Esophagus muscularis mucosa (tissue), 4 donors: Measurements from ENCODE around the gene OR10A5. TPM values are rescaled to one million over a fixed set of nuclear protein-coding genes. Genes with fewer than 3 reads are reported as not detected.

ENCODE experiments used
- DNase-seq: peaks from one replicate; pipeline ENCODE4 v3.0.0-alpha.2; 2017; ENCODE audit errors: extremely low spot score
- H3K27ac ChIP-seq, 4 donors: fragments of 200-600 bp; sonication (generic); replicated peaks in 1 of 4; 1 replicate in 3 of 4; 2 replicates in 1 of 4; pipeline ENCODE4 v1.5.1; 2016 to 2019; ENCODE audit warnings: mild to moderate bottlenecking in 1 of 4
- H3K27me3 ChIP-seq, 4 donors: fragments of 200-600 bp; sonication (generic); one replicate each; pipeline versions ENCODE4 v1.5.1 to v1.6.0; 2016 to 2019
- H3K36me3 ChIP-seq, 4 donors: fragments of 200-600 bp; sonication (generic); one replicate each; pipeline ENCODE4 v1.5.1; 2016 to 2019
- H3K4me1 ChIP-seq, 4 donors: fragments of 200-600 bp; sonication (generic); one replicate each; pipeline ENCODE4 v1.5.1; 2016 to 2019
- H3K4me3 ChIP-seq, 4 donors: fragments of 200-600 bp; sonication (generic); 1 replicate in 2 of 4; 2 replicates in 2 of 4; pipeline ENCODE4 v1.5.1; 2016 to 2019; ENCODE audit warnings: mild to moderate bottlenecking in 4 of 4, moderate library complexity in 1 of 4
- H3K9me3 ChIP-seq, 4 donors: fragments of 200-600 bp; sonication (generic); 1 replicate in 3 of 4; 2 replicates in 1 of 4; pipeline ENCODE4 v1.5.1; 2016 to 2019
- EP300 ChIP-seq: sonication (generic); formaldehyde crosslinking; IDR thresholded peaks from one replicate; pipeline ENCODE4 v1.6.1; 2017; ENCODE audit warnings: antibody characterized with exemption
- POLR2A ChIP-seq: fragments of 450-650 bp; IDR thresholded peaks from one replicate; pipeline ENCODE4 v1.6.1; 2017; ENCODE audit warnings: antibody characterized with exemption, moderate library complexity, mild to moderate bottlenecking, low read depth
- POLR2AphosphoS5 ChIP-seq, 2 donors: sonication (generic); formaldehyde crosslinking; IDR thresholded peaks; one replicate each; pipeline ENCODE4 v1.6.1; 2017; ENCODE audit warnings: antibody characterized with exemption in 2 of 2
- WGBS: methylation state at CpG from one replicate; pipeline ENCODE4 v1.1.5; 2018; 5-methylcytosine and 5-hydroxymethylcytosine counted together
- intact Hi-C: fragments of 100-400 bp; cut with DNase I; formaldehyde crosslinking; loops from one replicate; pipeline ENCODE4 v1.15.1; 2023
- total RNA-seq, 4 donors: library from RNA; depleted of rRNA; stranded (reverse); fragments of >200 nt; gene quantifications; one replicate each; pipeline versions ENCODE4 v1.1.0 to v1.2.1, GENCODE V29; 2016
- TF ChIP-seq, protein P1 (sequence below), 3 experiments: fragments of 200-600 bp in 2 of 3; fragments of 450-650 bp in 1 of 3; sonication (generic) in 2 of 3; IDR thresholded peaks; one replicate each; pipeline ENCODE4 v1.5.1; 2017 to 2019; ENCODE audit warnings: antibody characterized with exemption in 3 of 3, mild to moderate bottlenecking in 2 of 3, moderate library complexity in 1 of 3

OR10A5 gene
- total RNA-seq, 4 donors from 2014 or later, result not detected

DNA sequence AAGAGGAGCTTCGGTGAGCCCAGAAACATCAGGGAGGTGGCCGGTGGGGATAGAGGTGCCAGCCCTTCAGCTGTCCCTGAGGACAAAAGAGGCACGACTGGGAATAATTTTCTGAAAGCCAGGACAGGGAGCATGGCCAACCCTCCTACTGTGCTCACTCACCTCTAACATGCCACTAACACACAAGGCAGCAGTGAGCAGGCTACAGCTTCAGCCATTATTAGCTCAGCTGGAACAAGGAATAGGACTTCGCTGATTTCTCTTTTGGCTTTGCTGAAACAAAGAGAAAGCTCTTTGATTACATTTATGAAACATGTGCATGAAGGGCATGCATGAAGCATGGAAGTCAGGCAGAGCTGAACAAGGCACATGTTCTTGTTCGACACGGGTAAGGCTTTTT is 12.1 kb upstream of the OR10A5 start:
- Histone ChIP-seq H3K27me3 (no peaks in the 10 kb centered on the region), H3K4me3 (no peak overlapping the region), H3K36me3 (no peaks in the 10 kb centered on the region), H3K4me1 (no peaks in the 10 kb centered on the region), H3K9me3 (no peaks in the 10 kb centered on the region), H3K27ac (no peak overlapping the region)
- WGBS, result 76% methylated on average over 5 of the region's 6 CpGs
- intact Hi-C loops, result no loop called here
- DNase-seq, result no peak
- no peak for TF ChIP-seq POLR2A
- TF ChIP-seq, protein P1, sequence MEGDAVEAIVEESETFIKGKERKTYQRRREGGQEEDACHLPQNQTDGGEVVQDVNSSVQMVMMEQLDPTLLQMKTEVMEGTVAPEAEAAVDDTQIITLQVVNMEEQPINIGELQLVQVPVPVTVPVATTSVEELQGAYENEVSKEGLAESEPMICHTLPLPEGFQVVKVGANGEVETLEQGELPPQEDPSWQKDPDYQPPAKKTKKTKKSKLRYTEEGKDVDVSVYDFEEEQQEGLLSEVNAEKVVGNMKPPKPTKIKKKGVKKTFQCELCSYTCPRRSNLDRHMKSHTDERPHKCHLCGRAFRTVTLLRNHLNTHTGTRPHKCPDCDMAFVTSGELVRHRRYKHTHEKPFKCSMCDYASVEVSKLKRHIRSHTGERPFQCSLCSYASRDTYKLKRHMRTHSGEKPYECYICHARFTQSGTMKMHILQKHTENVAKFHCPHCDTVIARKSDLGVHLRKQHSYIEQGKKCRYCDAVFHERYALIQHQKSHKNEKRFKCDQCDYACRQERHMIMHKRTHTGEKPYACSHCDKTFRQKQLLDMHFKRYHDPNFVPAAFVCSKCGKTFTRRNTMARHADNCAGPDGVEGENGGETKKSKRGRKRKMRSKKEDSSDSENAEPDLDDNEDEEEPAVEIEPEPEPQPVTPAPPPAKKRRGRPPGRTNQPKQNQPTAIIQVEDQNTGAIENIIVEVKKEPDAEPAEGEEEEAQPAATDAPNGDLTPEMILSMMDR (IDR thresholded peaks at IDR 0.05), result no peak
- no peak for TF ChIP-seq POLR2AphosphoS5 (IDR thresholded peaks at IDR 0.05)
- TF ChIP-seq EP300, result no peak

DNA sequence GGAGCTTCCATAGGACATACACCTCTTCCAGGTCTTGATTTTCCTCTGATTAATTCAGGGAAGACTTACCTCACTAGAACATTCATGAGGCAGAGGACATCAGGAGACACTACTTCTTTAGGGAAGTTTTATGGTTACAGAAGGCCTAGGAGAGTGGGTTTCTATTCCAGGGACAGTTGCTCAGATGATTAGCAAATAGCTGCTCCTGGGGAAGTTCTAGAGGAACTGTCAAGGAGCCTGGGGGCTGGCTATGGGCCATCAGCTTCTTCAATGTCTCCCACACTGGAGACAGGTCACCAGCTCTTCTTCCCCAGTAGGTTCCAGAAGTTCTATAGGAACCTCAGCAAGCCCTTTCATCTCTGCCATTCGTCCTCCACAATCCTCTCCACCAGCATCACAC is 11.5 kb upstream of the OR10A5 start:
- 67% methylated on average over 1 of the region's 1 CpG for WGBS
- Histone ChIP-seq H3K4me1 (no peaks in the 10 kb centered on the region), H3K9me3 (no peaks in the 10 kb centered on the region), H3K27me3 (no peaks in the 10 kb centered on the region), H3K36me3 (no peaks in the 10 kb centered on the region), H3K27ac (no peak overlapping the region), H3K4me3 (no peak overlapping the region)
- intact Hi-C loops, result no loop called here
- TF ChIP-seq POLR2A (no peak), POLR2AphosphoS5 (IDR thresholded peaks at IDR 0.05) (no peak), EP300 (no peak)
- TF ChIP-seq, protein P1 (IDR thresholded peaks at IDR 0.05), result no peak
- no peak for DNase-seq

DNA sequence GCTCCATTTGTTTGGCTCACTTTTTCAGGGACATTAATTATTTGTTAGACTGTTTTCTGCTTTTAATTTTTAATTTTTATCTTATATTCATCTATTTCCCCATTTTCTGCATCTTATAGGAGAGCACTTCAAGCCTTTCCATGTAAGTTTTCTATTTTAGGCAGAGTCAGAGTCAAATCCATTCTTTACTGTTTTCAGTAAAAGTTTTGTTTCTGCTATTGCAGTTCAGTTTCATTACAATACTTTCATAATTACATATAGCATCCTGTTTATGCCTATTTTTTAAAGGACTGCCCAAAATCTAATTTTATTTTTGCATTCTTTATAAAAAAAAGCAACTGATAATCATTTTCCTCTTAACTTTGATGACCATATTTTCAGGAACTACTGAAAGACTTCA is 3.8 kb upstream of the OR10A5 start:
- H3K36me3 ChIP-seq, result no peaks in the 10 kb centered on the region
- peaks cover 0 to 3% (median 0%) of the 10 kb centered on the region in 4 donors for H3K27me3 ChIP-seq
- TF ChIP-seq EP300, result no peak
- no peak for TF ChIP-seq POLR2AphosphoS5 (IDR thresholded peaks at IDR 0.05)
- no peak for TF ChIP-seq POLR2A
- TF ChIP-seq, protein P1 (IDR thresholded peaks at IDR 0.05), result no peak
- H3K4me3 ChIP-seq, result no peak overlapping the region
- H3K27ac ChIP-seq, result no peak overlapping the region
- no peaks in the 10 kb centered on the region for H3K4me1 ChIP-seq
- no peaks in the 10 kb centered on the region for H3K9me3 ChIP-seq
- no peak for DNase-seq
- intact Hi-C loops, result no loop called here

DNA sequence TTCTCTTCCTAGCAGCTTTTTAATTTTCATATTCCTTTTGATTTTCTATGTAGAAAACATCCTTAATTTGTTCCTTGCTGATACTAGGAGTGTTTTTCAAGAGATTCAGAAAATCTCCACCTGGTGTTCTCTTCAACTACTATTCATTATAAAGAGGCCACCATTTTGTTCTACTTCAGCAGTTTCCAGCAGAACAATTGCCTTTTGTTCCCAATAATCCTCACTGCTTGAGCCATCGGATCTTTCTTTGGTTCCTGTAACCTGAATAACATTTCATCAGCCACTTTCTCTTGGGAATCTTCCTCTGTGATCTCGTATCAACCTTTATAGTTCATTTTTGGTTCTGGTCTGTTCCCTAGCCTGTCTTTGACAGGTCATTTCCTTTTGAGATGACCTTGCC is 1.8 kb upstream of the OR10A5 start:
- intact Hi-C loops, result no loop called here
- no peak overlapping the region for H3K4me3 ChIP-seq
- H3K4me1 ChIP-seq, result no peaks in the 10 kb centered on the region
- 59% methylated on average over 2 of the region's 2 CpGs for WGBS
- peaks cover 0 to 3% (median 0%) of the 10 kb centered on the region in 4 donors for H3K27me3 ChIP-seq
- TF ChIP-seq POLR2AphosphoS5 (IDR thresholded peaks at IDR 0.05) (no peak), POLR2A (no peak), EP300 (no peak)
- TF ChIP-seq, protein P1 (IDR thresholded peaks at IDR 0.05), result no peak
- H3K36me3 ChIP-seq, result no peaks in the 10 kb centered on the region
- DNase-seq, result no peak
- H3K27ac ChIP-seq, result no peak overlapping the region
- H3K9me3 ChIP-seq, result no peaks in the 10 kb centered on the region

DNA sequence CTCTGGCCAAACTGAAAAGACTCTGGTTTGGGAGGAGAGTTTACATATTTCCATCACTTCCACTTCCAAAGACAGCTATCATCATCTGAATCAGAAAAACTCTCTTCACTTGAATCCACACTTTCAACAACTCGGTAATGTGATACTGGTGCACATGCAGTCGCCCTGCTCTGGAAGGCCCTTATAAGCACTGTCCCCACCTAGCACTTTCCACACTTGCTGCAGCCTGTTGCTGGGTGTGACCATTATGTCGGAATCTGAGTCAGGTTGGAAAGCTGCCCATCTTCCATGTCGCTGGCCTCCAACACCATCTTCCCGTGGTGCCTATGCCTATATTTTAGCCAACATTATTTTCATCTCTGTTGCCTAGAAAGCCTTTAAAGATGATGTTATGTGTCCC is 1.1 kb upstream of the OR10A5 start:
- TF ChIP-seq EP300 (no peak), POLR2A (no peak), POLR2AphosphoS5 (IDR thresholded peaks at IDR 0.05) (no peak)
- TF ChIP-seq, protein P1 (IDR thresholded peaks at IDR 0.05), result no peak
- H3K4me3 ChIP-seq, result no peak overlapping the region
- WGBS, result 95% methylated on average over 5 of the region's 5 CpGs
- no peaks in the 10 kb centered on the region for H3K4me1 ChIP-seq
- no peaks in the 10 kb centered on the region for H3K36me3 ChIP-seq
- no peaks in the 10 kb centered on the region for H3K9me3 ChIP-seq
- no peak overlapping the region for H3K27ac ChIP-seq
- peaks cover 0 to 3% (median 0%) of the 10 kb centered on the region in 4 donors for H3K27me3 ChIP-seq
- intact Hi-C loops, result no loop called here
- DNase-seq, result no peak
